Stimulated activated CD8-positive, alpha-beta memory T cell treated with anti-CD3 and anti-CD28 coated beads, Interleukin-4, amount 100 ng/mL, for 48 hours (primary cell): ENCODE results near the gene FSTL5.
"Not testable (repeated sequence)": the region's sequence is repeated elsewhere in the genome, so short reads cannot be mapped to it uniquely, and the experiment has no call there.

Experiments
- DNase-seq: peaks from one replicate; pipeline ENCODE4 v3.0.0-alpha.2; 2020

Gene FSTL5

GRCh38 chr4:161823450-161823849 lies 340.4 kb downstream of the FSTL5 start:
- no peak for DNase-seq

DNA sequence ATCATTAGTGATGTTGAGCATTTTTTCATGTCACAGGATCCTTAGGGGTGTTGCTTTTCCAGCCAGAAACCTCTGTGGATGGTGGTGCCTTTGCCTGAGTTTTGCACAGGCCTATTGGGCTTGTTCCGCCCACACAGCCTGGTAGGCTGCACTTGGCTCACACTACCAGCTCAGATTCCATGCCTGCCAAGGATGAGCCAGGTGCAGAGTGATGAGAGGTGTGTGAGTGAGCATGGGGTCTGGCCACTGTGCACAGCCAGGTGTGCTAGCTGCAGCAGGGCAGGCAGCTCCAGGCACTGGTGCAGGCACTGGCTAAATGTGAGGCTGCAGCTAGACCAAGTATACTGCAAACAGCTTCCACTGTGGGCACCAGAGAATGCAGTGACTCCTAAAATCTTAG lies 341.6 kb downstream of the FSTL5 start:
- no peak for DNase-seq

GRCh38 chr4:161817914-161818313 lies 345.9 kb downstream of the FSTL5 start:
- DNase-seq, result no peak

DNA sequence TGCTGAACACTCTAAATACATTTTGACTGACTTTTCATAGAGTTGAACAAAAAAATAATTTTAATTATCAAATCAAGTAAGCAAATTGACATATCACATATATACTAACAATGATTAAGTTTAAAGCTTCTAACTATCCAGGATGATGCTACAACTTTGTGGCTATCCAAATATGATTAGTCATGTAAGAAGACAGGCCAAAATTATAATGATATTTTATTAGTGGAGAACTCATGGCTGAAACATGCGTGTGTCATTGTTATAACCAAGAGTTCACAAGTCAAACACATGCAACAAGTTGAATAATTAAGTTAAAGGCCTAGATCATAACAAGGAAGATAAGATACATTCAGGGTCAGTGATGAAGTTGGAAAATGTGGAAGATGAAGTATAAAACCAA lies 346.8 kb downstream of the FSTL5 start:
- DNase-seq, result no peak

DNA sequence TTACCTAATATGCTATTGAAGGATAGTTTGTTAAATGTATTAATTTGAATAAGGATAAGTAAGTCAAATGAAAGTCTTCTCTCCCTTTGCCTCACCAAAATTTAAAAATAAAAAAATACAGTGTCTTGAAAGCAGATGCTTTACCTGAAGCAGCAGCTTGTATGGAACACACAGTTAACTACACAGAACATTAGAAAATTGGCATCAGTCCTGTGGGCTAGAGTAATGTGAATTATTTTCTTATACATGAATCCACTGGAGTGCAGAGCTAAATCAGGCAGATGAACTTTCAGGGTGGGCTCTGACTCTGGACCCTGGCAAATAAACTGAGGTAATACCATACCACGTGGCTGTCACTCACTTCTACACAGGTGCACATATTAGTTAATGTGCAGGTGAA lies 348.0 kb downstream of the FSTL5 start:
- DNase-seq, result no peak

- DNase-seq, result no peak
Measured at GRCh38 chr4:161813889-161814288, 349.9 kb downstream of the FSTL5 start.

DNA sequence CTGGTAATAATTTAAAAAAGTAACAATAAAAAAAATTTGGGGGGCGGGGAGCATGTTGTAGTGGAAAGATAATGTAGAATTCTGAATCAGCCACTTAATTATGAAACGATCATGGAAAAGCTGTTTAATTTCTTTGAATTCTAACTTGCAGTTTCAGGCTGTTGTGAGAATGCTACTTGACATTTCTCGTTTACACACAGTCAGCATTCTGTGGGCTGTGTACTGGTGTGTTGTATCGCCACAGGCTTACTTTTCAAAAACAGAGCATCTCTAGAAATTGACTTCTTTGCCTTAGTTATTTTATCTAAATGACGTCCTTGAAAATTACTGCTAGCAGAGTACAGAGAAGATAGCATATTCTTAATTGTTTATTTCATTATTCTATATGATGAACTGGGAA lies 350.4 kb downstream of the FSTL5 start:
- DNase-seq, result no peak

- no peak for DNase-seq
Measured at GRCh38 chr4:161803171-161803570, 360.6 kb downstream of the FSTL5 start.

DNA sequence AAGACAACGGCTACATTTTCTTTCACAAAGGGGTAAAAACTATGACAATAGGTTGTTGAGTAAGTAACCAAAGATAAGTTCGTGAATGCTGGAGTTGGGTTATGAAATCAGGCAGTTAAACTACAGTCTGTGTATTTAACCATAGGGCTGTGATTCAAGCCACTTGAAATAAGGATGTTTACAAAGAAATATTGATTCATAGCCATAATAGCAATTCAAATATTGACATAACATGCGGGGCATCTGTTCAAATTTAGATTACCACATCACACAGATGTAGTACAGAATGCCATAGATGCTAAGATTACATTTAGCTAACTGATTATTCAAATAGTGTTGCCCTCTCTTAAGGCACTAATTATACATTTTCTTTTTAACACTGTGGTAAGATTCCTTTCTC lies 364.1 kb downstream of the FSTL5 start:
- DNase-seq, result no peak

DNA sequence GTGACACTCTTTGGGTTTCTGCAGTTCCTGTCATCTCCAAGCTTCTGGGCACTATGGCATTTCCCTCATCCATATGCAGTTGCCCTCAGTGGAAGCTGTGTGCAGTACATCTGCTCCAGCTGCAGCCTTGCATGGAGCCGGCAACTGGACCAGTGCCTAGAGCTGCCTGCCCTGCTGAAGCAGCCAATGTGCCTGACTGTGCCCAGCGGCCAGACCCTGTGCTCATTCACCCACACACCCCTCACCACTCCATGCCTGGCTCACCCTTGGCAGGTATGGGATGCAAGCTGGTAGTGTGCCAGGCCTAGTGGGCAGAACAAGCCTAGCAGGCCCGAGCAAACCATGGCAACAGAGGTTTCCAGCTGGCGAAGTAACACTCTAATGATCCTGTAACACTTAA lies 370.8 kb downstream of the FSTL5 start:
- no peak for DNase-seq

DNA sequence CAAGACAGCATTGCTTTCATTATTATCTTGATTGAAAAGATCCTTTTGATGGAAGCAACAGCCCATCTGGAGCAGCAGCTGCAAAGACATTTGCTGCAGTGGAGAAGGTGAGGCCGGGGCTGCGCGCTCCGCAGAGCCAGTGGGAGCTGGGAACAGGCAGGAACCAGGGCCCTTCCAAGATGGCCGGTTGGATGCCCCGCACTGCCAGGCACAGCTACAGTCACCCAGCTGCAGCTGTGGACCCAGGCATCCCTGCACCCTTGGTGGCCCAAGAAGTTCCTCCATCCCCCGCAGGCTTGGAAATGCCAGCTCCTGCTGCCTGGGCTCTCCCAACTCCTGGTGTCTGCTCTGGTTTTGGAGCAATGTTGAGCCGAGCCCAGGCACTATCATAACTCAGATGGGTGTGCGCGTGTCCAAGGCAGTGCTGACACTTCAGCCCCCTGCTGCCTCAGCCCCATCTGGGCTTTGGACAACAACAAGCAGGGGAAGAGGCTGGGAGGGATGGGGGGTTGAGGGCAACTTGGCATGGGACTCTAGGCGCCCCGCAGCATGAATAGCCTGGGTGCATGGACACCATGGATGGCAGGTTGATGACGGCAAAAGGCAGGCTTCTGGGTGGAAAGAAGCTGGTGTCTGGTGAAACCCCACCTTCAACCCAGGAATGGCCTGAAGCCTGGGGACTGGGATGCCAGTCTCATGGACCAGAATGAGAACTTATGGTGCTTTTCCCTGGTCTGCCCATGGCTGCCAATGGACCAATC lies 371.8 kb downstream of the FSTL5 start:
- DNase-seq, result no peak

DNA sequence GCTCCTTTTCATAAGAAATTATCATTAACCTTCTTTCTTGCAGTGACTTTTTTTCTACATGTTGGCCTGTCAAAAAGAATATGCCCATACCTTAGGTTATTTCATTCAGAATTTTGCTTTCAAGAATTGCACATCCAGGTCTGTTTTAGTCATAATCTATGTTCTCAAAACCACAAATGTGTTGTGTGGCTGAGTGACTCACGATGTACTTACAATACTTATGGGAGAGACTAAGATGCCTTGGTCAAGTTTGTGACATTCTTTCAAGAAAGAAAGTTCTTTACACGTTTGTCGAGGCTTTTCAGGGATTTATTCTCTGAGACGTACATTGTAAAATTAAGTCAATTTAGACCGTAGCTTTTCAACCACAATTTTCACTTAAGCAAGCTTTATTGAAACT lies 396.7 kb downstream of the FSTL5 start:
- no peak for DNase-seq

DNA sequence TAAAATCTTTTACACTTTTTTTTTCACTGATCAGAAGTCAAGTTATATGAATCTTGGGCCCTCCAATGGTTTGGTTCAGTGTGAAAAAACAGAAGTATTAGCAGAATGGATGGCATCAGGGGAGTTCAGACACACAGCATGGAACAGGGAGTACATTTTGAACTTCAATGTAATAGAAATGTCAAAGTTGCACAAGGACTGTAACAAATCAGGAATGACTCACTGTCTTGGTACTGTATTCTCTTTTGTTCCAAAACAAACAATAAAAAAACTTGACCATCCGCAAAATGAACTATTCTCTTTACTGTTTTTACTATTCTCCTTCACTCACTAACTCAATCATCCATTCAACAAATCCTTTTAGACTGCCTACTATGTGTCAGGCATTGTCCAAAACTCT lies 401.0 kb downstream of the FSTL5 start:
- no peak for DNase-seq

DNA sequence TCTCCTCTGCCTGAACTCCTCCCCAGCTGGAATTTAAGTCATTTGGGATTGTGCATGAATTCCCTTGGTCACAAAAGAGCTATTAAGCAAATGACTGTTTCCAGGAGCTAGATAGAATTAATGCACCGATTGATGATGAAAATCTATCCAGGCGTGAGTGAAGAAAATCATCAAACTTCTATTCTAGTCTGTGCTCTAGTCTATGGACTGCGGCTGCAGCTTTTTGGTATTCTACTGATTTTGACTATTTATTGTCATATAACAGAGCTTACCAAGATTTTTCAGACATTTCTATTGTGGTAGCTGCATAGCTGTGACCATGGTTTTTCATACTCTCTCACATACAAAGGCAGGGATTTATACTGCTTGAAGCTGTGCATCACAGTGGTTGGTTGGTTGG lies 403.8 kb downstream of the FSTL5 start:
- no peak for DNase-seq

DNA sequence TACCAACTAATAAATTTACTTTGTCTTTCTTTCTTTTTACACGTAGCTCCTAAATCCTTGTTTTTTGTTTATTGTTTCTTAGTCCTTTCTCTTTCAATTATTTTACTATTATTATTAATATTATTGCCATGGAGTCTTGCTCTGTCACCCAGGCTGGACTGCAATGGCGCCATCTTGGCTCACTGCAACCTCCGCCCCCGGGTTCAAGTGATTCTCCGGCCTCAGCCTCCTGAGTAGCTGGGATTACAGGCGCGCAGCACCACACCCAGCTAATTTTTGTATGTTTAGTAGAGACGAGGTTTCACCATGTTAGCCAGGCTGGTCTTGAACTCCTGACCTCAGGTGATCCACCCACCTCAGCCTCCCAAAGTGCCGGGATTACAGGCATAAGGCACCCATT lies 405.4 kb downstream of the FSTL5 start:
- not testable (repeated sequence) for DNase-seq

GRCh38 chr4:161728929-161729328 lies 434.9 kb downstream of the FSTL5 start:
- no peak for DNase-seq

DNA sequence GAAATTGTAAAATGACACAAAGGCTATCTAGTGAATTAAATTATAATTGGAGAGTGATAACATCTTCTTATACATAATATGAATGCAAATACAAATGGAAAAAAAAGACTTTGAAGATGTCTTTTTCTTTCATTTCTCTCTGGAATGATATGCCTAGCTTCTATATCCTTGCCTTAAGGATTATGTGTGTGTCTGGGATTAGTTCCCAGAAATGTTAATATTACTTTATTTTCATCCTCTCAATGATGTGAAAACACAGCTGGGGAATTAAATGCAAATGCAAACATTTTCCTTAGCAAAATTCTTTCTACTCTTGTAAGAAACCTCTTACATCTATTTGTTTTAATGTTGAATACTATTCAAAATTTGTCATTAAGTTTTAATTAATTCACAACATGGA lies 441.9 kb downstream of the FSTL5 start:
- no peak for DNase-seq

DNA sequence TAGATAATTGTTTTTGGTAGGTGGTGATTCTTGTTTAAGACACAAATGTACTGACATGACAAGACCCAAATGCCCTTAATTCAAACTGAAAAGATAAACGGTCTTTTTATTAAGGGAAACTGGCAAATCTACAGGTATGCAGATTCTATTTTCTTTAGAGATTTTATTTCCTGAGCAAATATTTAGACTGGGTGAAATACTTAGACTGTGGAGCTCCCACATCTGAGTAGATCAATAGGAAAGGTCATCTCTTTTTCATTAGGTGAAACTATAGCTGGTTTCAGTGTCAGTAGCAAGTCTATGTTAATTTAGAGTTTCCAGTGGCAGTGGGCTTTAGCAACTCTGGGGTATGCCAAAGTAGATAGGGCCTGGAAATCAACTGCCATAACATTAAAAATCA lies 446.7 kb downstream of the FSTL5 start:
- DNase-seq, result no peak

GRCh38 chr4:161714931-161715330 lies 448.9 kb downstream of the FSTL5 start:
- no peak for DNase-seq

- no peak for DNase-seq
Measured at GRCh38 chr4:161714022-161714751, 449.6 kb downstream of the FSTL5 start.

DNA sequence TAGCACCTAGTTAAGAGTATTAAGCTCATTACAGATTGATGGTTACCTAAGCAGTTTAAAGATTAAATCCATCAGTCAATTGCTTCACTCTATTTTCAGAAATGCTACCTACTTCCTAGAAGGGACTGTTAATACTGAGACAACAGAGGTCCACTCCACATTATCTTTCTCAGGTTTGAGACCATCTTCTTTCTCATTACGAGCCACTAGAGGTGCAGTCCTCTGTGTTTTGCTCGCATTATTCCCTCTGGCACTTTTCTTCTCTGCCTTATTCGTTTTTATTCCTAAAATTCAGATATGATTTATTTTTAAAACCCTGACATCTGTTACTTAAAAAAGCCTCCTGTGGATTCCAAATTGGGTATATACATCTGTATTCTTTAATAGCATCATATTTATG lies 459.1 kb downstream of the FSTL5 start:
- no peak for DNase-seq

- DNase-seq, result no peak
Measured at GRCh38 chr4:161704040-161704439, 459.8 kb downstream of the FSTL5 start.

DNA sequence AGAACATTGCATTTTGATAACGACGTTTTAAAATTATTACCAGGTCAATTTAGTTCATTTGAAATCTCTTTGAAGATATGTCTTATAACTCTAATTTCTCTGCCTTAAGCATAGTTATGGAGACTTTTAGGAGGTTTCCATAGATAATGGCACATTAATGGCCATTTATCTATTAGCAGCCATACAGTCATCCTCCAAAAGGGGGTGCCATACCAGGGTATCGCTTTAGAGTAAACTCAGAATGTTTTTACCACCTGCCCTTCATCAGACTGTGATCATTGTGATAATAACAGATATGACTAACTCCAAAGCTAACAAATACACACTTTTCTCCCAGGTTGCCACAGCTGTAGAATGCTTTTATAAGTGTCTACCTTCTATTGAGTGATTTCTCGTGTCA lies 461.5 kb downstream of the FSTL5 start:
- DNase-seq, result no peak

- no peak for DNase-seq
Measured at GRCh38 chr4:161696944-161697343, 466.9 kb downstream of the FSTL5 start.

- DNase-seq, result no peak
Measured at GRCh38 chr4:161680146-161680545, 483.7 kb downstream of the FSTL5 start.
